Medulla oblongata (tissue), 1 donor: ENCODE results near the gene NR1D2.
"Not testable (repeated sequence)": the region's sequence is repeated elsewhere in the genome, so short reads cannot be mapped to it uniquely, and the experiment has no call there.

Experiments
- DNase-seq: peaks from one replicate; pipeline ENCODE4 v3.0.0-alpha.2; 2015; ENCODE audit errors: extremely low spot score

NR1D2 gene

GRCh38 chr3:24004171-24004938 is 59.3 kb downstream of the NR1D2 start:
- no peak for DNase-seq

DNA sequence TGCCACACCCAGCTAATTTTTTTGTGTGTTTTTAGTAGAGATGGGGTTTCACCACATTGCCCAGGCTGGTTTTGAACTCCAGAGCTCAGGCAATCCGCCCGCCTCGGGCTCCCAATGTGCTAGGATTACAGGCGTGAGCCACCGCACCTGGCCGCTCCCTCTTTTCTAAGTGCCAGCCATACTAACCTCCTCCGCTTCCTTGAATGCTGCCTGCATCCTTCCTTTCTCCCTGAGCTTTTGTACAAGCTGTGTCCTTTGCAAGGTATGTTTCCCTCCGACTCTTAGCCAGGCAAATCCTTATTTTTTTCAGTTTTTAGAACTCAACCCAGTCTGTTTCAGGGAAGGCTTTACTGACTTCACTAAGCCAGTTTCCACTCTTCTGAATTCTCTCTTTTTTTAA is 60.6 kb downstream of the NR1D2 start:
- DNase-seq = no peak

DNA sequence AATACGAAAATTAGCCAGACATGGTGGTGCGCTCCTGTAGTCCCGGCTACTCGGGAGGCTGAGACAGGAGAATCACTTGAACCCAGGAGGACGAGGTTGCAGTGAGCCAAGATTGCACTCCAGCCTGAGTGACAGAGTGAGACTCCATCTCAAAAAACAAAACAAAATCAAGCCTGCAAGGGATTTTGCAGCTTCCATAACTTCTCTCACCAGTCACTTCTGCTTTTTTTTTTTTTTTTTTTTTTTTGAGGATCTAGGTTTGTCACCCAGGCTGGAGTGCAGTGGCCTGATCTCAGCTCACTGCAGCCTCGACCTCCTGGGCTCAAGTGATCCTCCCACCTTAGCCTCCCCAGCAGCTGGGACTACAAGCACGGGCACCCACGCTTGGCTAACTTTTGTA is 65.7 kb downstream of the NR1D2 start:
- DNase-seq = not testable (repeated sequence)

DNA sequence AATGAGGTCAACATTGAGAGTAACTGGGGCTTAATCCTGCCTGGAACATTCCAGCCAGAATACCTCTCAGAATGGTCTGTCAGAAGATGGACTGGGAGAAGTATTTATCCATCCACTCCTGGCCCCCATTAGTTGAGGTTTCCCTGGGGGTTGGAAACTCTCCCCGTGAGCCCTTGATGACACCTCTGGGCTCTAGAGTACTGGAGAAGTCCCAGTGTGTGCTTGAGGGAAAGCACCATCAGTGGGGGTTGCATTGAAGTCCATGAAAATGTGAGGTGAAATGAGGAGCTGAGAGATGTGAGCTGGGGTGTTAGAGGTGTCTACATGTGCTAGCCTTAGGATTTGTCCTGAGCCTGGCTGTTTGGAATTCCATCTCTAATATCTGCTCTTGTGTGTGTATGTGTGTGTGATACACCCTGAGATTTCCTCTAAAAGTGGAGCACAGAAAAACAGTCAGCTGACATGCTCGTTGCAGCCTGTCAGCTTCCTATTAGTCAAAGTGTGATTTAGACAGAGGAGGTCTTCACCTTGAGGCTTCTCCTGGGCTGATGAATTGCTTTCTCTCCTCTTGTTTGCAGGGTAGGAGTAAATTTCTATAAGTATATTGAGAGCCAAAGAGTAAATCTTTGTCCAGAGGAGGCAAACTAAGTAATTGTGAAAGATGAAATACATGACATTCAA is 67.6 kb downstream of the NR1D2 start:
- DNase-seq = no peak

- DNase-seq = no peak
These were observed 72.2 kb downstream of the NR1D2 start for GRCh38 chr3:24017305-24017704.

- no peak for DNase-seq
These were observed 73.9 kb downstream of the NR1D2 start for GRCh38 chr3:24018784-24019570.

- no peak for DNase-seq
These were observed 74.5 kb downstream of the NR1D2 start for GRCh38 chr3:24019585-24019984.

DNA sequence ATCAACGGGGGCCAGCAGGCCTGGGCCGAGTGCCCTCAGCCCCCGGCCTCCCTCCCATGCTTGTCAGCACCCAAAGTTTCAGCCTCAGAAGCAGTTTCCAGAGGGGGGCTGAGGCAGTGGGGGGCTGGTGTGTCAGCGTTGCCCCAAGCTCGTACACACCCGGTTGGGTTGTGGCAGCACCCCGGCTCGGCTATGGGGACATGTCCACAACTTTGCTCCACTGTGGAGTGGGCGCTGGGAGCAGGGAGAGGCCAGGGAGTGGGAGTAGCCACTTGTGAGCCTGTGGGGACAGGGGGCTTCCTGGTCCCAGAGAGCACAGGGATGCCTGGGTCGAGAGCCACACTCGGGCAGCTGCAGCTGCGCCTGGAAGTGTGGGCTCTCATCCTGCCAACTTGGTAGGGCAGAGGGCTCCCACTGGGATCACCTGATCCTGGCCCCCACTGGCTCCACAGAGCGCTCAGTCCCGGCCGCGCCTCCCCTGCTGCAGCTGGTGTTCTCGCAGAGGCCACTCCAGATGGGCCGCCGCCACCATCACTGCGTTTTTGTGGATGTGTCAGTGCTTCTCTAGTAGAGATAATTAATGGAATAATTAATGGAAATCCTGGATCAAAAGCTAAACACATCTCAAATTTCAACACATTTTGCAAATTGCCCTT is 75.1 kb downstream of the NR1D2 start:
- DNase-seq = no peak

- no peak for DNase-seq
These were observed 78.1 kb downstream of the NR1D2 start for GRCh38 chr3:24023197-24023596.

GRCh38 chr3:24025805-24026204 is 80.7 kb downstream of the NR1D2 start:
- DNase-seq = no peak

- not testable (repeated sequence) for DNase-seq
These were observed 81.6 kb downstream of the NR1D2 start for GRCh38 chr3:24026665-24027064.

GRCh38 chr3:24027946-24028345 is 82.9 kb downstream of the NR1D2 start:
- DNase-seq = no peak
